Trophoblast cell (in vitro differentiated cells and primary cell): ENCODE data around the gene GABRG3.

Source experiments
- DNase-seq, 2 donors: peaks; one replicate each; pipeline ENCODE4 v3.0.0-alpha.2; 2016
- H2AFZ ChIP-seq: 2 replicates; pipeline ENCODE4 v1.6.1; 2013; ENCODE audit warnings: low read length, moderate library complexity, mild to moderate bottlenecking; ENCODE audit not compliant: insufficient read depth, poor library complexity
- H2AK5ac ChIP-seq: 2 replicates; pipeline ENCODE4 v1.6.1; 2013; ENCODE audit warnings: mild to moderate bottlenecking, low read length
- H2BK120ac ChIP-seq: 2 replicates; pipeline ENCODE4 v1.6.1; 2013; ENCODE audit warnings: low read length, mild to moderate bottlenecking, moderate library complexity; ENCODE audit not compliant: insufficient read depth, poor library complexity
- H2BK12ac ChIP-seq: 2 replicates; pipeline ENCODE4 v1.6.1; 2013; ENCODE audit warnings: mild to moderate bottlenecking, low read length, moderate library complexity
- H2BK5ac ChIP-seq: 2 replicates; pipeline ENCODE4 v1.6.1; 2013; ENCODE audit warnings: low read length, low read depth, moderate library complexity, mild to moderate bottlenecking; ENCODE audit not compliant: poor library complexity
- H3K14ac ChIP-seq: 2 replicates; pipeline ENCODE4 v1.6.1; 2013; ENCODE audit warnings: mild to moderate bottlenecking, low read length
- H3K18ac ChIP-seq: 2 replicates; pipeline ENCODE4 v1.6.1; 2013; ENCODE audit warnings: mild to moderate bottlenecking, low read length
- H3K23ac ChIP-seq: 2 replicates; pipeline ENCODE4 v1.6.1; 2013; ENCODE audit warnings: low read length
- H3K27ac ChIP-seq: 2 replicates; pipeline ENCODE4 v1.5.1; 2013; ENCODE audit warnings: low read depth, mild to moderate bottlenecking, inconsistent platforms, low read length, moderate library complexity
- H3K27me3 ChIP-seq: 2 replicates; pipeline ENCODE4 v1.6.1; 2013; ENCODE audit warnings: inconsistent platforms, mild to moderate bottlenecking, low read length, moderate library complexity; ENCODE audit not compliant: insufficient read depth
- H3K36me3 ChIP-seq, 2 experiments: 1 replicate in 1 of 2; 2 replicates in 1 of 2; pipeline ENCODE4 v1.6.1; 2013; ENCODE audit warnings: low read length in 2 of 2, mild to moderate bottlenecking in 2 of 2, moderate library complexity in 1 of 2; ENCODE audit not compliant: insufficient read depth in 2 of 2, control insufficient read depth in 1 of 2
- H3K4ac ChIP-seq: 2 replicates; pipeline ENCODE4 v1.6.1; 2013; ENCODE audit warnings: low read depth, mild to moderate bottlenecking, low read length, moderate library complexity
- H3K4me1 ChIP-seq, 2 experiments: 1 replicate in 1 of 2; 2 replicates in 1 of 2; pipeline ENCODE4 v1.6.1; 2013; ENCODE audit warnings: low read length in 2 of 2, mild to moderate bottlenecking in 2 of 2, moderate library complexity in 1 of 2; ENCODE audit not compliant: insufficient read depth in 2 of 2, control insufficient read depth in 1 of 2
- H3K4me2 ChIP-seq: 2 replicates; pipeline ENCODE4 v1.6.1; 2013; ENCODE audit warnings: inconsistent platforms, mild to moderate bottlenecking, low read length, moderate library complexity
- H3K4me3 ChIP-seq: 2 replicates; pipeline ENCODE4 v1.5.1; 2013; ENCODE audit warnings: mild to moderate bottlenecking, low read depth, low read length, inconsistent platforms
- H3K79me1 ChIP-seq: one replicate; pipeline ENCODE4 v1.6.1; 2013; ENCODE audit warnings: low read length
- H3K79me2 ChIP-seq: 2 replicates; pipeline ENCODE4 v1.6.1; 2013; ENCODE audit warnings: low read length, mild to moderate bottlenecking; ENCODE audit not compliant: control insufficient read depth, insufficient read depth, poor library complexity
- H3K9ac ChIP-seq: 2 replicates; pipeline ENCODE4 v1.6.1; 2013; ENCODE audit warnings: mild to moderate bottlenecking, low read length
- H3K9me3 ChIP-seq: 2 replicates; pipeline ENCODE4 v1.6.1; 2013; ENCODE audit warnings: low read depth, mild to moderate bottlenecking, control low read depth, inconsistent platforms, low read length; ENCODE audit not compliant: insufficient read depth
- H4K12ac ChIP-seq: 2 replicates; pipeline ENCODE4 v1.6.1; 2013; ENCODE audit warnings: low read depth, mild to moderate bottlenecking, low read length, moderate library complexity
- H4K8ac ChIP-seq: 2 replicates; pipeline ENCODE4 v1.6.1; 2013; ENCODE audit warnings: low read depth, mild to moderate bottlenecking, low read length, moderate library complexity
- H4K91ac ChIP-seq: one replicate; pipeline ENCODE4 v1.6.1; 2013; ENCODE audit warnings: low read depth, mild to moderate bottlenecking, low read length, moderate library complexity
- WGBS: extraction: QIAGEN DNeasy Blood & Tissue Kit; methylation state at CpG from one replicate; pipeline ENCODE4 v1.1.7; 2013; ENCODE audit warnings: missing lambda C conversion rate; ENCODE audit not compliant: insufficient read length, insufficient coverage; ENCODE audit errors: extremely low coverage; 5-methylcytosine and 5-hydroxymethylcytosine counted together

GABRG3 gene

GRCh38 chr15:27037501-27037900, 66.5 kb downstream of the GABRG3 start:
- Histone ChIP-seq H3K79me2 (no peaks in the 10 kb centered on the region), H3K79me1 (no peaks in the 10 kb centered on the region), H3K27ac (no peak overlapping the region), H3K4me1 (peaks cover 0 to 2% of the 10 kb centered on the region in 2 experiments), H3K23ac (no peak overlapping the region), H4K8ac (no peak overlapping the region), H2BK5ac (no peak overlapping the region), H2BK120ac (no peak overlapping the region), H2AFZ (no peak overlapping the region), H3K9ac (no peak overlapping the region), H2BK12ac (no peak overlapping the region), H3K4ac (no peak overlapping the region), H4K91ac (no peak overlapping the region), H3K4me3 (no peak overlapping the region), H3K14ac (no peak overlapping the region), H3K36me3 (peaks cover 0 to 2% of the 10 kb centered on the region in 2 experiments), H3K9me3 (peaks cover 2% of the 10 kb centered on the region), H4K12ac (no peak overlapping the region), H3K18ac (no peak overlapping the region), H3K4me2 (no peak overlapping the region), H3K27me3 (no peaks in the 10 kb centered on the region), H2AK5ac (no peak overlapping the region)
- no peak for DNase-seq
- WGBS: no CpG with 5 or more reads among the region's 2 CpGs

GRCh38 chr15:27039152-27039551, 68.2 kb downstream of the GABRG3 start:
- Histone ChIP-seq H4K12ac (no peak overlapping the region), H3K4me2 (no peak overlapping the region), H3K4me3 (no peak overlapping the region), H3K79me2 (no peaks in the 10 kb centered on the region), H3K27ac (no peak overlapping the region), H3K14ac (no peak overlapping the region), H3K9me3 (peaks cover 2% of the 10 kb centered on the region), H4K8ac (no peak overlapping the region), H3K79me1 (no peaks in the 10 kb centered on the region), H3K4ac (no peak overlapping the region), H2BK12ac (no peak overlapping the region), H2AFZ (no peak overlapping the region), H3K23ac (no peak overlapping the region), H2BK5ac (no peak overlapping the region), H2AK5ac (no peak overlapping the region), H3K36me3 (peaks cover 0 to 2% of the 10 kb centered on the region in 2 experiments), H2BK120ac (no peak overlapping the region), H3K27me3 (no peaks in the 10 kb centered on the region), H4K91ac (no peak overlapping the region), H3K4me1 (peaks cover 0 to 2% of the 10 kb centered on the region in 2 experiments), H3K18ac (no peak overlapping the region), H3K9ac (no peak overlapping the region)
- WGBS: no CpG with 5 or more reads among the region's 3 CpGs
- DNase-seq: no peak

GRCh38 chr15:27042230-27042629, 71.2 kb downstream of the GABRG3 start:
- H3K79me1 ChIP-seq: no peaks in the 10 kb centered on the region
- H3K36me3 ChIP-seq: no peaks in the 10 kb centered on the region
- H2AFZ ChIP-seq: no peak overlapping the region
- H3K27me3 ChIP-seq: no peaks in the 10 kb centered on the region
- WGBS: no CpG with 5 or more reads among the region's 13 CpGs
- no peak overlapping the region for H3K4ac ChIP-seq
- no peak overlapping the region for H2BK120ac ChIP-seq
- no peak overlapping the region for H4K8ac ChIP-seq
- H4K91ac ChIP-seq: no peak overlapping the region
- no peaks in the 10 kb centered on the region for H3K79me2 ChIP-seq
- no peaks in the 10 kb centered on the region for H3K9me3 ChIP-seq
- peak overlapping the region; percentile 27 for H3K4me3 ChIP-seq
- H4K12ac ChIP-seq: no peak overlapping the region
- no peak overlapping the region for H2AK5ac ChIP-seq
- H3K14ac ChIP-seq: no peak overlapping the region
- H3K4me1 ChIP-seq: peaks cover 0 to 2% of the 10 kb centered on the region in 2 experiments
- no peak overlapping the region for H3K18ac ChIP-seq
- H3K4me2 ChIP-seq: no peak overlapping the region
- H3K23ac ChIP-seq: no peak overlapping the region
- no peak for DNase-seq
- H3K27ac ChIP-seq: no peak overlapping the region
- H2BK12ac ChIP-seq: no peak overlapping the region
- no peak overlapping the region for H3K9ac ChIP-seq
- no peak overlapping the region for H2BK5ac ChIP-seq

GRCh38 chr15:27042646-27043045, 71.7 kb downstream of the GABRG3 start:
- no peak overlapping the region for H2AFZ ChIP-seq
- no peak overlapping the region for H3K18ac ChIP-seq
- H3K9ac ChIP-seq: no peak overlapping the region
- H3K79me2 ChIP-seq: no peaks in the 10 kb centered on the region
- no peak overlapping the region for H4K8ac ChIP-seq
- H3K14ac ChIP-seq: no peak overlapping the region
- no peaks in the 10 kb centered on the region for H3K36me3 ChIP-seq
- H3K4me2 ChIP-seq: no peak overlapping the region
- WGBS: no CpG with 5 or more reads among the region's 6 CpGs
- H3K79me1 ChIP-seq: no peaks in the 10 kb centered on the region
- no peak overlapping the region for H4K12ac ChIP-seq
- no peak overlapping the region for H2BK12ac ChIP-seq
- DNase-seq: no peak
- H2BK5ac ChIP-seq: no peak overlapping the region
- no peaks in the 10 kb centered on the region for H3K9me3 ChIP-seq
- H3K27me3 ChIP-seq: no peaks in the 10 kb centered on the region
- H2BK120ac ChIP-seq: no peak overlapping the region
- no peak overlapping the region for H3K27ac ChIP-seq
- H2AK5ac ChIP-seq: no peak overlapping the region
- no peak overlapping the region for H3K4ac ChIP-seq
- H3K4me1 ChIP-seq: peaks cover 0 to 2% of the 10 kb centered on the region in 2 experiments
- H3K4me3 ChIP-seq: peak overlapping the region; percentile 27
- H3K23ac ChIP-seq: no peak overlapping the region
- H4K91ac ChIP-seq: no peak overlapping the region
